ENCODE data around the gene IZUMO2. TPM values are rescaled to one million over a fixed set of nuclear protein-coding genes. Genes with fewer than 3 reads are reported as not detected.
A peak's percentile ranks its signal among the peaks of the same experiment; 100 is the strongest.

The IZUMO2 gene
- total RNA-seq, 4 donors from 2014 or later: not detected

DNA sequence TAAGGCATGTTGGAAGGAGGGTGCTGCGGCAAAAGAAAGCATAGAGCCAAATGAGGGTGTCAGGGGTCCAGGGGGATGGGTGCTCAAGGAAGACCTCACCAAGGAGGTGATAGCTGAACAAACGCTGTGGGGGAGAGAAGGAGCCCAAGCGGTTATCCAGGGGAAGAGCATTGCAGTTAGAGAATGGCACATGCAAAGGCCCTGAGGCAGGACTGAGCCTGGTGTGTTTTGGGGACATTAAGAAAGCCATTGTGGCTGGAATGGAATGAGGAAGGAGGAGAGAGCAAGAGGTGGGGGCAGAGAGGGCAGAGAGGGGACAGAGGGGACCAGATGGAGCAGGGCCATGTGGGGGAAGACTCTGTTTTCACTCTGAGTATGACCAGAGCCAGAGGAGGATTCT lies 34.3 kb upstream of the IZUMO2 start:
- H3K36me3 ChIP-seq: no peaks in the 10 kb centered on the region
- DNase-seq: no peak
- H3K4me3 ChIP-seq: no peak overlapping the region
- peak overlapping the region in 1 of 4 donors; percentile 93 for H3K27ac ChIP-seq
- TF ChIP-seq, protein P1, sequence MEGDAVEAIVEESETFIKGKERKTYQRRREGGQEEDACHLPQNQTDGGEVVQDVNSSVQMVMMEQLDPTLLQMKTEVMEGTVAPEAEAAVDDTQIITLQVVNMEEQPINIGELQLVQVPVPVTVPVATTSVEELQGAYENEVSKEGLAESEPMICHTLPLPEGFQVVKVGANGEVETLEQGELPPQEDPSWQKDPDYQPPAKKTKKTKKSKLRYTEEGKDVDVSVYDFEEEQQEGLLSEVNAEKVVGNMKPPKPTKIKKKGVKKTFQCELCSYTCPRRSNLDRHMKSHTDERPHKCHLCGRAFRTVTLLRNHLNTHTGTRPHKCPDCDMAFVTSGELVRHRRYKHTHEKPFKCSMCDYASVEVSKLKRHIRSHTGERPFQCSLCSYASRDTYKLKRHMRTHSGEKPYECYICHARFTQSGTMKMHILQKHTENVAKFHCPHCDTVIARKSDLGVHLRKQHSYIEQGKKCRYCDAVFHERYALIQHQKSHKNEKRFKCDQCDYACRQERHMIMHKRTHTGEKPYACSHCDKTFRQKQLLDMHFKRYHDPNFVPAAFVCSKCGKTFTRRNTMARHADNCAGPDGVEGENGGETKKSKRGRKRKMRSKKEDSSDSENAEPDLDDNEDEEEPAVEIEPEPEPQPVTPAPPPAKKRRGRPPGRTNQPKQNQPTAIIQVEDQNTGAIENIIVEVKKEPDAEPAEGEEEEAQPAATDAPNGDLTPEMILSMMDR (IDR thresholded peaks at IDR 0.05 in 4 of 5, conservative IDR thresholded peaks at IDR 0.05 in 1 of 5): no peak
- no peak for TF ChIP-seq POLR2A (IDR thresholded peaks at IDR 0.05)
- no peaks in the 10 kb centered on the region for H3K27me3 ChIP-seq
- in situ Hi-C loops (cut with MboI; ENCODE audit: low sequenced_read_pairs in 4 of 4) (no loop called here), intact Hi-C loops (cut with DNase I; ENCODE audit: low total_unique reads) (no loop called here)
- H3K4me1 ChIP-seq: peaks cover 18% of the 10 kb centered on the region in 2 donors
- no peaks in the 10 kb centered on the region for H3K9me3 ChIP-seq
- no peak for ATAC-seq

DNA sequence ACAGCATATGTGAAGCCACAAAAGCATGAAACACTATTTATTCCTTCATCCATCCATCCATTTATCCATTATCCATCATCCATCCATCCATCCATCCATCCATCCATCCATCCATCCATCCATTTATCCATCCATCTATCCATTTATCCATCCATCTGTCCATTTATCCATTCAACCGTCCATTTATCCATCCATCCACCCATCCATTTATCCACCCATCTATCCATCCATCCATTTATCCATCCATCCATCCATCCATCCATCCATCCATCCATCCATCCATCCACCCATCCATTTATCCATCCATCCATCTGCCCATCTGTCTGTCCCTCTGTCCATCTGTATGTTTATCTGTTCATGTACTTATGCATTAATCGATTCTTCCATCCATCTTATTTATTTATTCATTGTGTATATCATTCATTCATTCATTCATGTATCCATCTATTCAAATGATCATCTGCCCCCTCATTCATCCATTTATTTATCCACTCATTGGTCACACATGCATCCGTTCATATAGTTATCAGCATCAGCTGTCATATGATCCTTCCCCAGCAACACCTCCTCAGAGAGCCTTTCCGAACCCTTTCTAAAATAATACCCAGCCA lies 33.3 kb upstream of the IZUMO2 start:
- no peak overlapping the region for H3K4me3 ChIP-seq
- no peaks in the 10 kb centered on the region for H3K9me3 ChIP-seq
- TF ChIP-seq, protein P1 (IDR thresholded peaks at IDR 0.05 in 4 of 5, conservative IDR thresholded peaks at IDR 0.05 in 1 of 5): no peak
- no peak for TF ChIP-seq POLR2A (IDR thresholded peaks at IDR 0.05)
- H3K27me3 ChIP-seq: no peaks in the 10 kb centered on the region
- ATAC-seq: no peak
- peaks cover 18 to 21% of the 10 kb centered on the region in 2 donors for H3K4me1 ChIP-seq
- no peaks in the 10 kb centered on the region for H3K36me3 ChIP-seq
- no peak for DNase-seq
- in situ Hi-C loops (cut with MboI; ENCODE audit: low sequenced_read_pairs in 4 of 4): no loop called here
- intact Hi-C loops (cut with DNase I; ENCODE audit: low total_unique reads): no loop called here
- no peak overlapping the region for H3K27ac ChIP-seq

DNA sequence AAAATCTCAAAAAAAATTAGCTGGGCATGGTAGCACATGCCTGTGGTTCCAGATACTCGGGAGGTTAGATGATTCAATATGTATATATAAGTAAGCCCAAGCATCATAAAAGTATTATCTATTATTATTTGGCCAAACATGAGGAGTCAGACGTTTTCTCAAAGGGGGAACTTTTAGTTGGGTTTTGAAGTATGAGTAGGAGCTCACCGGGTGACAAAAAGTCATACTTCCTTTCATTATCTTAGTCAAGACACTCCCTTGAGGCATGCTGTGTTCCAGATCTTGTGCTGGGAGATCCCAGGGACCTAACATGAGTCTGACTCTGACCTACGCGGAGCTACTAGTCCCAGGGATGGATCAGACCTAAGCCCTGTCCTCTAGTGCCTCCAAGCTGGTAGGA lies 32.1 kb upstream of the IZUMO2 start:
- intact Hi-C loops (cut with DNase I; ENCODE audit: low total_unique reads) (no loop called here), in situ Hi-C loops (cut with MboI; ENCODE audit: low sequenced_read_pairs in 4 of 4) (no loop called here)
- H3K4me1 ChIP-seq: peaks cover 18 to 27% of the 10 kb centered on the region in 2 donors
- no peaks in the 10 kb centered on the region for H3K36me3 ChIP-seq
- no peak for TF ChIP-seq POLR2A (IDR thresholded peaks at IDR 0.05)
- TF ChIP-seq, protein P1 (IDR thresholded peaks at IDR 0.05 in 4 of 5, conservative IDR thresholded peaks at IDR 0.05 in 1 of 5): no peak
- no peaks in the 10 kb centered on the region for H3K9me3 ChIP-seq
- no peak overlapping the region for H3K4me3 ChIP-seq
- no peak for ATAC-seq
- no peak for DNase-seq
- no peaks in the 10 kb centered on the region for H3K27me3 ChIP-seq
- H3K27ac ChIP-seq: no peak overlapping the region

DNA sequence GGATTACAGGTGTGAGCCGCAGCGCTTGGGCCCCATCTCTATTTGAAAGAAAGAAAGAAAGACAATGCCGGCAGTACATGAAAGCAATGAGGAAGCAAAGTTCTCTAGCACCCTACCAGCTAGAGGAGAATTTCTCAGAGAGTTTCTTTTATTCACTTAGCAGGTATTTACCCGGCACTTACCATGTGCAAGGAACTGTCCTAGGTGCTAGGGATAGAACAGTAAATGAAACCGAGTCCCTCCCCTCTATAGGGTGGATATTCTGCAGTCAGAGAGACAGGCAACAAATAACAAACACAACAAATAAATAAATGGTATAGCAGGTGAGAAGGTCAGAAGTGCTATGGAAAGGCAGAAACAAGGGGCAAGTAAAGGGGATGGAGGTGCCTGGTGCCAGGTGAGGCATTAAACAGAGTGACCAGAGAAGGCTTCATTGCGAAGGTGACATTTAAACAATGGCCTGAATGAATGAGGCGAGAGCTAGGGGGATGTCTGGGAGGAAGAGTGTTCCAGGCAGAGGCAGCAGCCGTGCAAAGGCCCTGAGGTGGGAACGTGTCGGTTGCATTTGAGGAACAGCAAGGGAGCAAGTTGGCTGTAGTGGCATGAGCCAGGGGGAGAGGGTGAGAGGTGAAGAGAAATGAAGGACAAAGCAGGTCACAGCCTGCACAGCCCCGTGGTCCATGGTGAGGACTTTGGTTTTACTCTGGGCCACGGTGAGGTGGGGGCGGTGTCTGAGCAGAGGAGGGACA lies 29.6 kb upstream of the IZUMO2 start:
- no peak for ATAC-seq
- H3K4me3 ChIP-seq: no peak overlapping the region
- peaks cover 0 to 9% of the 10 kb centered on the region in 2 donors for H3K4me1 ChIP-seq
- H3K36me3 ChIP-seq: no peaks in the 10 kb centered on the region
- TF ChIP-seq, protein P1 (IDR thresholded peaks at IDR 0.05 in 4 of 5, conservative IDR thresholded peaks at IDR 0.05 in 1 of 5): no peak
- no peak for TF ChIP-seq POLR2A (IDR thresholded peaks at IDR 0.05)
- H3K27ac ChIP-seq: no peak overlapping the region
- no peaks in the 10 kb centered on the region for H3K27me3 ChIP-seq
- H3K9me3 ChIP-seq: no peaks in the 10 kb centered on the region
- intact Hi-C loops (cut with DNase I; ENCODE audit: low total_unique reads) (no loop called here), in situ Hi-C loops (cut with MboI; ENCODE audit: low sequenced_read_pairs in 4 of 4) (no loop called here)
- DNase-seq: no peak

Measured in gastrocnemius medialis (tissue), 4 donors.